Lung (tissue), 12 donors: ENCODE measurements around the gene ZNF777. TPM values are rescaled to one million over a fixed set of nuclear protein-coding genes. Genes with fewer than 3 reads are reported as not detected.
"Not testable (repeated sequence)": the region's sequence is repeated elsewhere in the genome, so short reads cannot be mapped to it uniquely, and the experiment has no call there.

ENCODE experiments used
- ATAC-seq: fragments of 200-7000 bp; cut with Tn5 transposase; one replicate; pipeline ENCODE4 v1.9.1; 2020; ENCODE audit warnings: moderate number of reproducible peaks; ENCODE audit not compliant: insufficient read depth, low FRiP score
- DNase-seq, 3 donors: peaks; one replicate each; pipeline ENCODE4 v3.0.0-alpha.2; 2013 to 2017
- H3K27ac ChIP-seq, 2 donors: one replicate each; pipeline ENCODE4 v1.5.1; 2013; ENCODE audit warnings: mild to moderate bottlenecking in 2 of 2, moderate library complexity in 2 of 2, control low read depth in 1 of 2, inconsistent platforms in 1 of 2, low read depth in 1 of 2, low read length in 1 of 2
- H3K27me3 ChIP-seq, 3 donors: one replicate each; pipeline ENCODE4 v1.5.1; 2013; ENCODE audit warnings: low read length in 2 of 3; ENCODE audit not compliant: control insufficient read depth in 3 of 3, insufficient read depth in 3 of 3
- H3K36me3 ChIP-seq, 4 donors: one replicate each; pipeline ENCODE4 v1.5.1; 2013; ENCODE audit warnings: low read length in 4 of 4, mild to moderate bottlenecking in 1 of 4, moderate library complexity in 1 of 4; ENCODE audit not compliant: control insufficient read depth in 4 of 4, insufficient read depth in 4 of 4
- H3K4me1 ChIP-seq, 5 donors: one replicate each; pipeline ENCODE4 v1.5.1; 2013; ENCODE audit warnings: low read length in 5 of 5, mild to moderate bottlenecking in 2 of 5, moderate library complexity in 1 of 5; ENCODE audit not compliant: control insufficient read depth in 5 of 5, insufficient read depth in 5 of 5
- H3K4me3 ChIP-seq: one replicate; pipeline ENCODE4 v1.5.1; 2013; ENCODE audit warnings: mild to moderate bottlenecking, control low read depth, moderate library complexity
- H3K9ac ChIP-seq, 2 donors: one replicate each; pipeline ENCODE4 v1.5.1; 2013; ENCODE audit warnings: low read length in 2 of 2, control low read depth in 1 of 2; ENCODE audit not compliant: insufficient read depth in 1 of 2
- H3K9me3 ChIP-seq, 4 donors: one replicate each; pipeline ENCODE4 v1.5.1; 2013; ENCODE audit warnings: low read length in 3 of 4, mild to moderate bottlenecking in 1 of 4, moderate library complexity in 1 of 4; ENCODE audit not compliant: control insufficient read depth in 4 of 4, insufficient read depth in 3 of 4
- WGBS, 2 donors: extraction: QIAGEN DNeasy Blood & Tissue Kit; methylation state at CpG; one replicate each; pipeline ENCODE4 v1.1.7; 2013; 5-methylcytosine and 5-hydroxymethylcytosine counted together
- polyA plus RNA-seq, 2 donors: library from polyadenylated mRNA; stranded (reverse); fragments of 200-250 nt; gene quantifications; one replicate each; pipeline ENCODE4 v1.2.1, GENCODE V29; 2013
- total RNA-seq, 2 donors: library from RNA; depleted of rRNA in 1 of 2; stranded (reverse); fragments of >200 nt in 1 of 2; gene quantifications; one replicate each; pipeline ENCODE4 v1.2.1, GENCODE V29; 2014 to 2021
- TF ChIP-seq, protein P1 (sequence below): IDR thresholded peaks from 2 replicates; pipeline ENCODE4 v1.5.1; 2012; ENCODE audit warnings: mild to moderate bottlenecking; ENCODE audit errors: control extremely low read depth, extremely low read depth
- donor health status: control.
- donor health status: control.
- donor health status: Bipolar disorder and iron deficiency.
- donor health status: healthy.
- donor health status: DM: yes; HTN: yes; CAD: no.

Gene ZNF777
- total and polyA plus RNA-seq, 4 donors: 7.6 to 12.3 (median 8.6) TPM

DNA sequence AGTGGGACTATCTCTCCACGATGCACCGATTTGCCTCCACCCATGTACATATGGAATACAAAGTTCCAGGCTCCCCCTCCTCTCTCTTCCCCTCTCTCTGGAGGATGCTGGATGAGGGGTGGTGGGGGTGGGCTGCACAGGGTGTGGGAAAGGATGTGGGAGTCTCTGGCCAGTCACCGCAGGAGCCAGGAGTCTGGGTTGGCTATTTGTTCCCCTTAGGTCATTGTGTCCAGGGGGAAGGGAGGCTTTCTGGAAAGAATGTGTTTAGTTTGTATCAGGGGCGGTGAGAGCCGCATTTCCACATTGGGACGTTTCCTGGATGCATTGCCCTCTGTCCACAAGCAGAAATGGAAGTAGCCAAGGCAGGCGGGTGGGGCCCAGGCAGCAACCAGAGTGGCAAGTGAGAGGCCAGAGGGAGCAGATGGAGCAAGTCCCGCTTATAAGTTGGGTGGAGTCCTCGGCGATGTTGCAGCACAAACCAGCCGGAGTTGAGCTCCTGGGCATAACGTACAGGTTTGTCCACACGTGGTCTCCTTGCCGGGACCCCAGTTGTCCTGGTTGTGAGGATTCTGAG is 63.3 kb downstream of the ZNF777 start:
- no peak overlapping the region for H3K4me3 ChIP-seq
- DNase-seq (no peak), ATAC-seq (no peak)
- peaks cover 0 to 8% (median 0%) of the 10 kb centered on the region in 3 donors for H3K27me3 ChIP-seq
- peaks cover 0 to 2% (median 0%) of the 10 kb centered on the region in 5 donors for H3K4me1 ChIP-seq
- 41 to 57% methylated on average over 14 of the region's 14 CpGs for WGBS, 2 donors
- H3K9ac ChIP-seq: no peak overlapping the region
- peaks cover 0 to 7% (median 4%) of the 10 kb centered on the region in 4 donors for H3K9me3 ChIP-seq
- TF ChIP-seq, protein P1, sequence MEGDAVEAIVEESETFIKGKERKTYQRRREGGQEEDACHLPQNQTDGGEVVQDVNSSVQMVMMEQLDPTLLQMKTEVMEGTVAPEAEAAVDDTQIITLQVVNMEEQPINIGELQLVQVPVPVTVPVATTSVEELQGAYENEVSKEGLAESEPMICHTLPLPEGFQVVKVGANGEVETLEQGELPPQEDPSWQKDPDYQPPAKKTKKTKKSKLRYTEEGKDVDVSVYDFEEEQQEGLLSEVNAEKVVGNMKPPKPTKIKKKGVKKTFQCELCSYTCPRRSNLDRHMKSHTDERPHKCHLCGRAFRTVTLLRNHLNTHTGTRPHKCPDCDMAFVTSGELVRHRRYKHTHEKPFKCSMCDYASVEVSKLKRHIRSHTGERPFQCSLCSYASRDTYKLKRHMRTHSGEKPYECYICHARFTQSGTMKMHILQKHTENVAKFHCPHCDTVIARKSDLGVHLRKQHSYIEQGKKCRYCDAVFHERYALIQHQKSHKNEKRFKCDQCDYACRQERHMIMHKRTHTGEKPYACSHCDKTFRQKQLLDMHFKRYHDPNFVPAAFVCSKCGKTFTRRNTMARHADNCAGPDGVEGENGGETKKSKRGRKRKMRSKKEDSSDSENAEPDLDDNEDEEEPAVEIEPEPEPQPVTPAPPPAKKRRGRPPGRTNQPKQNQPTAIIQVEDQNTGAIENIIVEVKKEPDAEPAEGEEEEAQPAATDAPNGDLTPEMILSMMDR: no peak
- H3K36me3 ChIP-seq: no peaks in the 10 kb centered on the region
- no peak overlapping the region for H3K27ac ChIP-seq

DNA sequence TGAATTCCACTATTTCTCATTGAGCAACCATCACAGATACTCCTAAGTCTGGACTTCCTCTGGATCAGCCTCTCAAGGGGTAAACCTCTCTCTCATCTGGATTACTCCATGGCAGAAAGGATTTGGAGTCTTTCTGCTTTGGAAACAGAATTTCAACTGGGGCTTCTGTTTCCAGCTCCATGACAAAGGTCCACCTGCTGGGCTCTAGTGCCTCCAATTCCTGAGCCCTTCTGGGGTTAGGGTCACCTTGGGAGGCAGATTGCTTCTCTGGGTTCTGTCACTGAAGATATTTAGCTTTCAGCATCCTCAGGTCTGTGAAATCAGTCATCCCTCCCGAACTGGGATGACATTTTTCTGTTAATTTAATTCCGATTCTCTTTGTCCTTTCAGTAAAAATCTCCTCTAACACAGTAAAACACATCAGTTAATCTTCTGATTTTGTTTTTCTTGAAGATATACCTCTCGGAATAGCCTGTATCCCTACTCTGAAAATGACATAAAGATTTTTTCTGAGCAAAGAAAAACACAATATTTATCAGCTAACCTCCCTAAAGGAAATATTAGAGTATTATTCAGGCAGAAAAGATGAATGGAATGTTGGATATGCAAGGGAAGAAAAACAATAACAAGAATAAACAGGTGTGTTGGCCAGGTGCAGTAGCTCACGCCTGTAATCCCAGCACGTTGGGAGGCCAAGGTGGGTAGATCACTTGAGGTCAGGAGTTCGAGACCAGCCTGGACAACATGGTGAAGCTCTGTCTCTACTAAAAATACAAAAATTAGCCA is 72.1 kb downstream of the ZNF777 start:
- H3K27me3 ChIP-seq, DNase-seq, H3K27ac ChIP-seq, ATAC-seq, H3K4me1 ChIP-seq, H3K9ac ChIP-seq, H3K4me3 ChIP-seq, H3K9me3 ChIP-seq, H3K36me3 ChIP-seq: not testable (repeated sequence)
- WGBS, 2 donors: 71 to 82% methylated on average over 6 of the region's 6 CpGs

DNA sequence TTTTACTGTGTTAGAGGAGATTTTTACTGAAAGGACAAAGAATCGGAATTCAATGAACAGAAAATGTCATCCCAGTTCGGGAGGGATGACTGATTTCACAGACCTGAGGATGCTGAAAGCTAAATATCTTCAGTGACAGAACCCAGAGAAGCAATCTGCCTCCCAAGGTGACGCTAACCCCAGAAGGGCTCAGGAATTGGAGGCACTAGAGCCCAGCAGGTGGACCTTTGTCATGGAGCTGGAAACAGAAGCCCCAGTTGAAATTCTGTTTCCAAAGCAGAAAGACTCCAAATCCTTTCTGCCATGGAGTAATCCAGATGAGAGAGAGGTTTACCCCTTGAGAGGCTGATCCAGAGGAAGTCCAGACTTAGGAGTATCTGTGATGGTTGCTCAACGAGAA is 74.3 kb downstream of the ZNF777 start:
- not testable (repeated sequence) for H3K4me3 ChIP-seq, H3K9me3 ChIP-seq, H3K27ac ChIP-seq, H3K4me1 ChIP-seq, H3K27me3 ChIP-seq, H3K9ac ChIP-seq, DNase-seq, ATAC-seq, H3K36me3 ChIP-seq
- WGBS, 2 donors: 70 to 87% methylated on average over 4 of the region's 4 CpGs

DNA sequence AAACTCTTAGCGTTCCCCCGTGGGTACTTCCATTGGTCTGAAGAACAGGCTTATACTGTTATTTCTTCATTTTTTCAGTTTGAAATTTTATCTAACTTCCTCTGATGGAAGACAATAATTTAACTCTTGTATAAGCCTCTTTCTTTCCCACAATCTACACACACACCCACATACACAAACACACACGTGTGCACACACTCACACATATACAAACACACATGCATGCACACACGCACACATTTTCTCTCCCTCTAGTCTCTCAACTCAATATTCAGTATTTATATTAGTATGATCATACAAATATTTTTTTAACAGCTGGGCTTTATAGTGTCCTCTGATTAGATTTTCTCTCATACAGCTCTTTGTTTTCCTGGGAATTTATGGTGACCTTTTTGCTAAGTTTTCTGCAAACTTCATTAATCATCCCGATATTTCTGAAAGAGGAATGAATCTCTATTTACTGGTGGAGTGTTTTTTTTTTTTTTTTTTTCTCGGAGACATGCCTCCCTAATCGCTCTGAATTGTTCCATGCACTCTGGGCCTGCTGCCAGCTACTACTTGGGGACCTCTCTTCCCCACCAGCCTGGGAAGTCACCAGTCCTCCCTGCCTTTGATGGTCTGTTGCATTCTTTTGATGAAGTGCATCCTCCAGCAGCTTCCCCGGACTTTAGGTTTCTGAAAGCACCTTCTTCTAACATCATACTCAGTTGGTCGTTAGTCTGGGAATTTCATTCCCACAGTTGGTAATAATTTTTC is 75.5 kb downstream of the ZNF777 start:
- ATAC-seq (no peak), DNase-seq (peak; percentile 16 to 24 (median 18))
- TF ChIP-seq, protein P1: no peak
- Histone ChIP-seq H3K27me3 (no peaks in the 10 kb centered on the region), H3K9ac (no peak overlapping the region), H3K4me3 (no peak overlapping the region), H3K36me3 (no peaks in the 10 kb centered on the region), H3K9me3 (peaks cover 0 to 10% (median 4%) of the 10 kb centered on the region in 4 donors), H3K4me1 (no peaks in the 10 kb centered on the region), H3K27ac (no peak overlapping the region)
- 59 to 73% methylated on average over 9 of the region's 9 CpGs for WGBS, 2 donors

Other genes with a start within 250 kb of the ZNF777 start
- 10 to 100 TPM; 10.0 to 10.2 TPM for gene ZNF212, start 221.4 kb downstream of the ZNF777 start, total RNA-seq
- gene ZNF212, start 221.4 kb downstream of the ZNF777 start, polyA plus RNA-seq: 1 to 10 TPM; 5.7 to 7.0 TPM
- 10 to 100 TPM in 1 of 2 donors, 1 to 10 TPM in 1; 7.5 to 16.3 TPM for gene ZNF783, start 198.9 kb downstream of the ZNF777 start, total RNA-seq
- gene ZNF783, start 198.9 kb downstream of the ZNF777 start, polyA plus RNA-seq: 1 to 10 TPM; 6.2 to 7.8 TPM
- 10 to 100 TPM; 16.4 to 25.1 TPM for gene ZNF746, start 36.7 kb upstream of the ZNF777 start, total RNA-seq
- 10 to 100 TPM in 1 of 2 donors, 1 to 10 TPM in 1; 8.9 to 17.8 TPM for gene ZNF746, start 36.7 kb upstream of the ZNF777 start, polyA plus RNA-seq